NK-92 (cell line): ENCODE data around the gene MYBPC3.
"Not testable (repeated sequence)": the region's sequence is repeated elsewhere in the genome, so short reads cannot be mapped to it uniquely, and the experiment has no call there.

Experiments used
- DNase-seq: peaks from one replicate; lab custom pipeline; 2025; ENCODE audit not compliant: unreplicated experiment; lab: John Stamatoyannopoulos, UW

Gene MYBPC3

GRCh38 chr11:47326198-47326597, 26.3 kb downstream of the MYBPC3 start:
- no peak for DNase-seq

DNA sequence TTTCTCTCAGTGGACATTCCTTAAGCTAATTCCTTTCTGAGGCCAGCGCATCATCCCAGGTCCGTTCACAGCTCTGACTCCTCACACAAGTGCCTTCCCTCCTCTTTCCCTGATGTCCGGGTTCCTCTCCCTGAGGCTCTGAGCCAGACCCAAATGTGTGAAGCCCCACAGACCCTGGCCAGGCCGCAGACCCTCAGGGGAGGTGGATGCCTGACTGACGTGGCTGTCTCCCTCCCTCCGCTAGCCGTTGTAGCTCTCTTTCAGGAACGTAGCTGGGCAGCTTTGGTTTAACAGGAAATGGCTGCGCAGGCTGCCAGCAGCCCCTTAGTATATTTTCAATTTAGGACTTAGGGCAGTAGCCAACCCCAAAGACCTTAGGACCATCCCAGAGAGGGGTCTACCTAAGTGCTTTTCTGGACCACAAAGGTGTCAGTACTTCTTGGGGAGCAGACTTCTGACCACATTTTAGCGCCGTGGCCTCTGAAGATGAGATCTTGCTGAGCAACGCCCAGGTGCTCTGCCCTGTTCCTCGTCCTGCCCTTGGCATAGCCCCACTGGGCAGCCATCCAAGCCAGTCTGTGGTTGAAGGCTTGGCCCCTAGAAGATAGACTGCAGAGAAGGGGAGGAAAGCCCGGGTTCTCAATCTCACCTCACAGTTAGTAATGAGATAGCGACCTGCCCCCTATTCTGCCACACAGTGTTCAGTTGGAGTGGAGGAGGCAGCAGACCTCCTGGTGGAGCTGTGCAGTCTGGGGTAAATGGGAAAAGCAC, 27.0 kb downstream of the MYBPC3 start:
- DNase-seq: no peak

DNA sequence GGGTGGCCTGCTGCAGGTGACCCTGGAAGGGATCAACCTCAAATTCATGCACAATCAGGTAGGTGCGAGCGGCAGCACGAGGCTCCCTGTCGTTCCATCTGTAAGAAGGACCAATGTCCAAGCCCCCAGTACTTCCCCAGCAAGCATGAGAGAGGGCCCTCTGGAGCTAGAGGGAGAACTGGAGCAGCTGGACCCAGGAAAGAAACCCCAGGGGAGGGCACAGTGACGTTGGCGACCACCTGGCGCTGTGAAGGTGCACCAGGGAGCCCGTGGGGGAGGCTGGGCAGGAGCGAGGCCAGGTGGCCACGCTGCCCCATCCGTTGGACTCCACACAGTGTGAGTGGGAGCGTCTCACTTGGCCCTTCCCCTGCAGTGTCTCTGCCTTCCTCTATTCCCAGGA, 28.0 kb downstream of the MYBPC3 start:
- DNase-seq: no peak

- DNase-seq: no peak
These were observed 34.3 kb downstream of the MYBPC3 start for GRCh38 chr11:47318166-47318565.

DNA sequence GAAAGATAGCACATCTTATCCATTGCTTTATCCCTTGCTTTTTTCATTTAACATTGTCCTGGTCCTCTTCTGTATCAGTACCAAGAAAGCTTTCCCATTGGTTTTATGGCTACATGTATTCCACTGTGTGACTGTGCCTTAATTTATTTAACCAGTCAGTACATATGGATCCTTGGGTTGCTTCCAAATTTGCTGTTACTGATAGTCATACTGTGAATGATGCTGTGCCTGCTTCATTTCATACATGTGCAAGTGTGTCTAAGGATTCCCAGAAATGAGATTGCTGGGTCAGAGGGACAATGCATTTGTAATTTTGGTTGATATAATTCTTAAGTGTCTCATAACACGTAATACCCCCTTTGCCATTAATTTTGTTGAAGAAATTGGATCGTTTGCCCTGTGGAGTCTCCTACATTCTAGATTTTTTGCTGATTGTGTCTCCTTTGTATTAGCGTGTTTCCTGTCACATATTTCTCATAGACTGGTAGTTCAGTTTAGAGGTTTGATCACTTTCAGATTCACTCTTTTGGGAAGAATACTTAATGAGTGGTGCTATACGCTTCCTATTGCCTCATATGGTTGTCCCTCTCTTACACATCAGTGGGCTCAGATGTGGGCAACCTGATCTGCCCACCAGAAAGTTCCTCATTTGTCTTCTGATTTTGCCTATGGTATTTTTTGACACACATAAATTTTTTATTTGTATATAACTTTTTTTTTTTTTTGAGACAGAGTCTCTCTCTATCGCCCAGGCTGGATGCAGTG, 35.3 kb downstream of the MYBPC3 start:
- no peak for DNase-seq

DNA sequence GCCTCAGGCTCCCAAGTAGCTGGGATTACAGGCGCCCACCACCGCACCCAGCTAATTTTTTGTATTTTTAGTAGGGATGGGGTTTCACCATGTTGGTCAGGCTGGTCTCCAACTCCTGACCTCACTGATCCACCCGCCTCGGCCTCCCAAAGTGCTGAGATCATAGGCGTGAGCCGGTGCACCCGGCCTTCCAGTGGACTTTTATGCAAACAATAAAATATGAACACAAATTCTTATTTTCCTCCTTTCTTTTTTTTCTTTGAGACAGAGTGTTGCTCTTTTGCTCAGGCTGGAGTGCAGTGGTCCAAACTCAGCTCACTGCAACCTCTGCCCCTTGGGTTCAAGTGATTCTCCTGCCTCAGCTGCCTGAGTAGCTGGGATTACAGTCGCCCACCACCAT, 36.0 kb downstream of the MYBPC3 start:
- DNase-seq: not testable (repeated sequence)

DNA sequence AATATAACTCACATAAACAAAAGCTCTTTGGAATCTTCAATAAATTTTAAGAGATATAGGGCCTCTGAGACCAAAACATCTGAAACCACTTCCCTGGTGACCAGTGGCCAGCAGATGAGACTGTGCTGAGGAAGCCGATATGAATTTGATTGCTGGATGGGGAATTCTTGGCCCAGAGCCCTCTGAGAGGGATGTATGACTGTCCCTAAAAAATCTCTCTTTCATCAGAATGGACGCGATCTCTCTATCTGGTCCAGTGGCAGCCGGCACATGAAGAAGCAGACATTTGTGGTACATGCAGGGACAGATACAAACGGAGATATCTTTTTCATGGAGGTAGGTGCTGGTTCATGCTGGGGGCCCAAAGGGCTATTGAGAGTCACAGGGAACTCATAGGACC, 37.5 kb downstream of the MYBPC3 start:
- no peak for DNase-seq

DNA sequence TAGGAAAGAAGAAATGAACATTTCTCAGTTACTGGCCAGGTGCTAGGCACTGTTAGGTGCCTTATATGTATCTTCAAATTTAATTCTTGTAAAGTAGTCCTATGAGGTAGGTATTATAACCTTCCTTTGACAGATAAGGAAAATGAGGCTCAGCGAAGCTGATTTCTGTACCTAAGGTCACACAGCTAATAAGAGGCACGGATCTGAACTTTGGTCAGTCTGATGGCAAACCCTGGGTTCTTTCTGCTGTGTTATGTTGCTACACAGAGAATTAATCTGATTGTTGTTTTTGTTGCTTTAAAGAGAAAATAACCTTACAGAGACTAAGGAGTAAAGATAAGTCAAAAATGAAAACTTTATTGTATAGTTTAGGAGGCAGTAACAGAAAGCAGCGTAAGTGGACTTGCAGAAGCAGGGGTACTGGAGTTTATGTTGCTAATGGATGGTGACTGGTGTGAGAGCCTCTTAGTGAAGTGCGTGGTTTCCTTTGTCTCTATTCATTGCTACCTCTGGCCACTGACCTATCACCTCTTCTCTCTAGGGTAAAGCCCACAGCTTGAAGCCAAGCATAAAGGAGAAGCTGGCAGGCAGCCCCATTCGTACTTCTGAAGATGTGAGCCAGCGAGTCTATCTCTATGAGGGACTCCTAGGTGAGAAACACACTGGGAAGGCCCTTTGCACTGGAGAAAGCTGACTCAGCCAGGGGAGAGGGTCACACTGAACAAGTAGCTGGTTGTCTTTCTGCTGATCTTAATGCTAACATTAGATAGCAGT, 44.3 kb downstream of the MYBPC3 start:
- no peak for DNase-seq

GRCh38 chr11:47306484-47306844, 46.0 kb downstream of the MYBPC3 start:
- no peak for DNase-seq

- DNase-seq: no peak
These were observed 46.6 kb downstream of the MYBPC3 start for GRCh38 chr11:47305734-47306483.

- no peak for DNase-seq
These were observed 49.6 kb downstream of the MYBPC3 start for GRCh38 chr11:47302853-47303252.

DNA sequence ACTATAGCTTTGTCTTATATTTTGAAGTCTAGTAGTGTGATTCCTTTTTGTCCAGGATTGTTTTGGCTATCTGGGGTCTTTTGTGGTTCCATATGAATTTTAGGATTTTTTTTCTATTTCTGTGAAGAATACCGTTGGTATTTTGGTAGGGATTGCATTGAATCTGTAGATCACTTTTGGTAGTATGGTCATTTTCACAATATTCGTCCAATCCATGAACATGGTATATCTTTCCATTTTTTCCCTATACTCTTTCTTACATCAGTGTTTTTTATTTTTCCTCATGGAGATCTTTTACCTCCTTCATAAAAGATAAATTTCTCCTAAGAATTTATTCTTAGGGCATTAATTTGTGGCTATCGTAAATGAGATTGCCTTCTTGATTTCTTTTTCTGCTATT, 53.4 kb downstream of the MYBPC3 start:
- DNase-seq: no peak

- no peak for DNase-seq
These were observed 56.5 kb downstream of the MYBPC3 start for GRCh38 chr11:47296045-47296444.

GRCh38 chr11:47295385-47295784, 57.1 kb downstream of the MYBPC3 start:
- no peak for DNase-seq

- DNase-seq: no peak
These were observed 62.6 kb downstream of the MYBPC3 start for GRCh38 chr11:47289856-47290255.

GRCh38 chr11:47288066-47288465, 64.4 kb downstream of the MYBPC3 start:
- no peak for DNase-seq

DNA sequence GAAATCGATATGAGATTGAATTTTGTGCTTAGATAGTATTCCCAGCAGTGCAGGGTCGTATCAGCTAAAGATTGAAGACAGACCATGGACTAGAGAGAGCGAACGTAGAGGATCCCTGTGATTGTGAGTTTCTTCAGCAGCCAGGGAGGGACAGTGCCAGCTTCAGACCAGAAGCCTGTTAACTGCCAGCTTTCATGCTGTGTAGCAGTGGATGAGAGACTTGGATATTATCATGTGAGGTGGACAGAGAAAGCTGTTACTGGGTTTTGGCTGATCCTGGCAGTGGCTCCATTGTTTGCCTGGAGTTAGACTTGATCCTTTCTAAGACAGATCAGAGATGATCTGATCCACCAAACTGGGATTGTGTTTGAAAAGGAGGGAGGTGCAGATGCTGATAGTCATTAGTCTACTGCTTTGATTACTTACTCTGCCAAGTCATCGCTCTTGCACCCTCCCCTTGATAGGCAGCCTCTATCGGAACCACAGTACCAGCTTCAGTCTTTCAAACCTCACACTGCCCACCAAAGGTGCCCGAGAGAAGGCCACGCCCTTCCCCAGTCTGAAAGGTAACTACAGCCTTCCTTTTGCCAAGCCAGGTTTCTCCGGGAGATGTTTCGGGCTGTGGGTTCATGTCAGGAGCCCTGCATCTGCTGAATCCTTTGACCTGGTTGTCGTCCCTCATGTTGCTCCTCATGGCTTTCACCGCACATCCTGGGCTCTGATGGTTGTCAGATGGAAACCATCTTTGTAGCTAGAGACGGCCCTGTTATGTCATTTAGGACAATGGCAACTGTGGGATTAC, 66.3 kb downstream of the MYBPC3 start:
- DNase-seq: no peak

DNA sequence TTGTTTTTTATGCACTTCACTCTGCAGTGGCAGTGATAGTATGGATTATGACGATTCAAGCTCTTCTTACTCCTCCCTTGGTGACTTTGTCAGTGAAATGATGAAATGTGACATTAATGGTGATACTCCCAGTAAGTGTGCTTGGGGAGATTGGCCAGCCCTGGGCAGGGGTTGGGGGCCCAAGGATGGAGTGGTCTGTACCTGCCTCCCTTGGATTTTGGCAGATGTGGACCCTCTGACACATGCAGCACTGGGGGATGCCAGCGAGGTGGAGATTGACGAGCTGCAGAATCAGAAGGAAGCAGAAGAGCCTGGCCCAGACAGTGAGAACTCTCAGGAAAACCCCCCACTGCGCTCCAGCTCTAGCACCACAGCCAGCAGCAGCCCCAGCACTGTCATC, 68.4 kb downstream of the MYBPC3 start:
- DNase-seq: no peak

DNA sequence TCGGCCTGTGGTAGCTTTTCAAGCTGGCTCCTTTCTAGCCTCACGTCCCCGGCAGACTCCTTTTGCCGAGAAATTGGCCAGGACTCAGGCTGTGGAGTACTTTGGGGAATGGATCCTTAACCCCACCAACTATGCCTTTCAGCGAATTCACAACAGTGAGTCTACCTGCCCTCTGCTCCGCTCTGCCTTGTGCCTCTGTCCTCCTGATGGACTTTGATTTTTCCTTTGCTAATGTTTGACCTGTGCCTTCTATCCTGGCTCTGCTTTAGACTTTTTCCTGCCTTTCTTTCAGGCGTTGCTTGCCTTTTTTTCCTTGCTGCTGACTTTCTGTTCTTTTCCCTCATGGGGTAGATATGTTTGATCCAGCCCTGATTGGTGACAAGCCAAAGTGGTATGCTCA, 70.0 kb downstream of the MYBPC3 start:
- DNase-seq: no peak
